ENCODE data around the gene PSG11.
"Not testable (repeated sequence)": the region's sequence is repeated elsewhere in the genome, so short reads cannot be mapped to it uniquely, and the experiment has no call there.

PSG11 gene

DNA sequence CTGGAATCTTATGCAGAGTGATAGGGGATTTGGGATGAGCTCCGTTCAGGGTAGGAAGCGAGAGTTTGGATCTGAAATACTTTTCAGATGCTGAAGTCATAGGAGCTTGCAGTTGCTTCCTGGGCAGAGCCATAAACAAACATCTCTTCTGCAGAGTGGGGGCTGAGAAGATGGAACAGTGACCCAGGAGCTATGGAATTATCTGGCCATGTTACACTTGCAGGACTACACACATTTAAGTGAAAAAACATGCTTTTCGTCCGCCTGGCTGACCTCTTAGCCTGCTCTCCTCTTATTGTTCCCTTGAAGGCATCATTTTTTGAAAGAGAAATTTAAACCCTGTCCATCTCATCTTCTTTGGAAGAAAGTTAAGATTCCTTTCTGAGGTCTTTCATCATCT, 40.7 kb downstream of the PSG11 start:
- DNase-seq: no peak

DNA sequence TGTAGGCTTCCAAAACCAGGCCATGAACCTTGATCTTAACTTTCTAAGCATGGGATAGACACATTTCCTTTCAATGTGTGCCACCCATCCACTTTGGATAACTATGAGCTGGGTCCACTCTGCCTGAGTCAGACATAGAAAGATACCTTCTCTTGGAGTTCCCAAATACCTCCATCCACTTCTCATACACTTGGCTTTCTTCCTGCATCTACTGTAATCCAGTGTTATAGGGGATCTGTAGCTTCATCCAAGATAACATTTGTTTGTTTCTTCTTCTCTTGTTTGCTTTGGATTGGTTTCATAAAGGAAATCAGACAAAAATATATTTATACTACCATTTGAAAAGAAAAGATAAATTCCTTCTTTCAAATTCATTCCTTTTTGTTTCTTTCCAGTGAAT, 44.2 kb downstream of the PSG11 start:
- DNase-seq: not testable (repeated sequence)

DNA sequence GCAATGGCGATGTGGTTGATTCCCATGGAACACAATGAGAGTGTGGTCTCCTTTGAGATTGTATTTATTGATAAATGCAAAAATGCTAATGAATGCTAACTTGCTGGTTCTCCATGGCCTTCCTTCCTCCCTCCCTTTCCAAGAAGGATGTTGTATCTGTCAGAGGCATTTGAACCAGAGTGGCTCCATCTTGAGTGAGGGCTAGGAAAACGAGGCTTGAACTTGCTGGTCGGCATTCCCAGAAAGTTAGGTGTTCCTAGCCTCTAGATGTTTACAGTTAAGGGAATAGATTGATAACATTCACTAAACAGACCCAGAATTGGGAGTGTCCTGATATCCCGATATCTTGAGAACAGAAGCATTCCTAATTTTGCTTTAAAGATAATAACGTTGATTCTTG, 54.8 kb downstream of the PSG11 start:
- not testable (repeated sequence) for DNase-seq

DNA sequence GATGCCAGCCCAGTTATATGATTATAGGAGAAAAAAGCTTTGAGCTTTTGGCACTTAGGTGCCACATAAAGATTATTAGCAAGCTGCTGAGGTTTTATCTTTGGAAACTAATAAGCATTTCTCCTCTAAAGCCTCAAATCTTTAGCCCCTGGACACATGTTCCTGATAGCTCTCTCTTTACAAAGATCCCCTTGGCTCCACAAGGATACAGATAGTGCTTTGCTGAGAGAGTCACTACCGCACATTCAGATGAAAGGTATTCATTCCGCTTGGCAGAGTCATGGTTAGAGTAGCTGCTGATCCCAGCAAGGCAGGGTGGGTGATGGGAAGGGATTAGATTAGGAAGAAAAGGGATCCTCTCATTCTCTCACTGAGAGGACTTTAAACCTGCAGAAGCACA, 61.1 kb downstream of the PSG11 start:
- DNase-seq: no peak

DNA sequence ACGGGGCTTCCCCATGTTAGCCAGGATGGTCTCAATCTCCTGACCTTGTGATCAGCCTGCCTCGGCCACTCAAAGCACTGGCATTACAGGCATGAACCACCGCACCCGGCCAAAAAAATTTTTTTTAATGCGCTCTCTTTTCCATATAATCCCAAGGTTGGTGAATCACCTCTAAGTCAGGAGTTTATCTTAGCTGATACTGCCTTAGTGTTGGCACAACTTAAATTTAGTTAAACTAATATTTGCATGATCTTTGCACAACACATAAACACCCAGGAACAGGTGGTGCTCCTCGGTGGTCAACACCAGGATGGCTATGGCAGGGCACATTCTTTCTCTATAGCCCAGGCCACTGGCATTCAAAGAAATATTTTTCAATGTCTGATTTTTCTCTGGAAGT, 65.2 kb downstream of the PSG11 start:
- no peak for DNase-seq

Measured in T-helper 2 cell (primary cell).